Stimulated activated CD4-positive, alpha-beta T cell treated with anti-CD3 and anti-CD28 coated beads, Interleukin-4, amount 100 ng/mL, for 48 hours (primary cell): Measurements from ENCODE around the gene CRPPA.

Source experiments
- DNase-seq, 2 donors: peaks; one replicate each; pipeline ENCODE4 v3.0.0-alpha.2; 2020; ENCODE audit warnings: low read depth in 2 of 2

The CRPPA gene

GRCh38 chr7:16423761-16424160 lies 2.4 kb upstream of the CRPPA start:
- DNase-seq: no peak

GRCh38 chr7:16422917-16423316 lies 1.6 kb upstream of the CRPPA start:
- DNase-seq: no peak

GRCh38 chr7:16422103-16422435 lies 731 bp upstream of the CRPPA start:
- DNase-seq: no peak

- peak; percentile 66 to 73 for DNase-seq
Observed at GRCh38 chr7:16420649-16421332, 547 bp downstream of the CRPPA start.

GRCh38 chr7:16420329-16420648 lies 1.0 kb downstream of the CRPPA start:
- DNase-seq: no peak

GRCh38 chr7:16419859-16420258 lies 1.5 kb downstream of the CRPPA start:
- no peak for DNase-seq

- DNase-seq: no peak
Observed at GRCh38 chr7:16419126-16419525, 2.2 kb downstream of the CRPPA start.

- DNase-seq: no peak
Observed at GRCh38 chr7:16417906-16418305, 3.4 kb downstream of the CRPPA start.

- DNase-seq: no peak
Observed at GRCh38 chr7:16416289-16417282, 4.8 kb downstream of the CRPPA start.

- no peak for DNase-seq
Observed at GRCh38 chr7:16412274-16413254, 8.8 kb downstream of the CRPPA start.

- DNase-seq: no peak
Observed at GRCh38 chr7:16411391-16411790, 9.9 kb downstream of the CRPPA start.

- no peak for DNase-seq
Observed at GRCh38 chr7:16409777-16410176, 11.6 kb downstream of the CRPPA start.

- no peak for DNase-seq
Observed at GRCh38 chr7:16404636-16405035, 16.7 kb downstream of the CRPPA start.

GRCh38 chr7:16403475-16403874 lies 17.9 kb downstream of the CRPPA start:
- DNase-seq: no peak

- DNase-seq: no peak
Observed at GRCh38 chr7:16402940-16403339, 18.4 kb downstream of the CRPPA start.

- no peak for DNase-seq
Observed at GRCh38 chr7:16402091-16402490, 19.2 kb downstream of the CRPPA start.

- no peak for DNase-seq
Observed at GRCh38 chr7:16400893-16401275, 20.5 kb downstream of the CRPPA start.

- no peak for DNase-seq
Observed at GRCh38 chr7:16399916-16400892, 21.1 kb downstream of the CRPPA start.

- DNase-seq: no peak
Observed at GRCh38 chr7:16399265-16399831, 22.0 kb downstream of the CRPPA start.
